Measurements from ENCODE around the gene HOXB13.
A peak's percentile ranks its signal among the peaks of the same experiment; 100 is the strongest.

The HOXB13 gene

GRCh38 chr17:48715496-48716399 lies 12.8 kb downstream of the HOXB13 start:
- H3K27ac ChIP-seq (ENCODE audit: low read length) = no peak overlapping the region
- no peak overlapping the region for H3K4me3 ChIP-seq (ENCODE audit: low read length)
- H3K9ac ChIP-seq (ENCODE audit: low read length) = no peak overlapping the region
- peaks cover 18% of the 10 kb centered on the region for H3K4me1 ChIP-seq (ENCODE audit: control insufficient read depth, low read depth, low read length)
- H3K27me3 ChIP-seq (ENCODE audit: control insufficient read depth, insufficient read depth, low read length) = peaks cover 97% of the 10 kb centered on the region
- H3K9me3 ChIP-seq (ENCODE audit: control insufficient read depth, low read depth, low read length) = no peaks in the 10 kb centered on the region
- no peaks in the 10 kb centered on the region for H3K36me3 ChIP-seq (ENCODE audit: control insufficient read depth, low read depth, low read length)

DNA sequence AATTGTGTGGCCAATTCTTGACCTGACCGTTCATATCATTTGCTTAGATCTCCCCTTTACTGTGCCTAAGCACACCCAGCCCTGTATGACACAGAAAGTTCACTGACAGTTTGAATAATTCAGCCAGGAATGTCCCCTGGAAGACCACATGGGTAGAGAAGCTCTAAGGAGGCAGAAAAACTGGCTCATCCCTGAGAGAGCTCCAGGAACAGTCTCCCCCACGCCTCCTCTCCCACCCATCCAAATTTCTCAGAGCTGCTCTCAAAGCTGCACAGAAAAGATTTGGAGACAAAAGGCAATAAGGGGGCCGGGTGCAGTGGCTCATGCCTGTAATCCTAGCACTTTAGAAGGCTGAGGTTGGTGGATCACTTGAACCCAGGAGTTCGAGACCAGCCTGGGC lies 17.4 kb downstream of the HOXB13 start:
- no peaks in the 10 kb centered on the region for H3K9me3 ChIP-seq (ENCODE audit: control insufficient read depth, low read depth, low read length)
- H3K36me3 ChIP-seq (ENCODE audit: control insufficient read depth, low read depth, low read length) = no peaks in the 10 kb centered on the region
- no peak overlapping the region for H3K4me3 ChIP-seq (ENCODE audit: low read length)
- H3K27ac ChIP-seq (ENCODE audit: low read length) = no peak overlapping the region
- H3K4me1 ChIP-seq (ENCODE audit: control insufficient read depth, low read depth, low read length) = no peaks in the 10 kb centered on the region
- no peak overlapping the region for H3K9ac ChIP-seq (ENCODE audit: low read length)
- H3K27me3 ChIP-seq (ENCODE audit: control insufficient read depth, insufficient read depth, low read length) = peaks cover 91% of the 10 kb centered on the region

- H3K27me3 ChIP-seq (ENCODE audit: control insufficient read depth, insufficient read depth, low read length) = peaks cover 60% of the 10 kb centered on the region
- H3K9me3 ChIP-seq (ENCODE audit: control insufficient read depth, low read depth, low read length) = no peaks in the 10 kb centered on the region
Observed at GRCh38 chr17:48704361-48705248, 23.9 kb downstream of the HOXB13 start.

DNA sequence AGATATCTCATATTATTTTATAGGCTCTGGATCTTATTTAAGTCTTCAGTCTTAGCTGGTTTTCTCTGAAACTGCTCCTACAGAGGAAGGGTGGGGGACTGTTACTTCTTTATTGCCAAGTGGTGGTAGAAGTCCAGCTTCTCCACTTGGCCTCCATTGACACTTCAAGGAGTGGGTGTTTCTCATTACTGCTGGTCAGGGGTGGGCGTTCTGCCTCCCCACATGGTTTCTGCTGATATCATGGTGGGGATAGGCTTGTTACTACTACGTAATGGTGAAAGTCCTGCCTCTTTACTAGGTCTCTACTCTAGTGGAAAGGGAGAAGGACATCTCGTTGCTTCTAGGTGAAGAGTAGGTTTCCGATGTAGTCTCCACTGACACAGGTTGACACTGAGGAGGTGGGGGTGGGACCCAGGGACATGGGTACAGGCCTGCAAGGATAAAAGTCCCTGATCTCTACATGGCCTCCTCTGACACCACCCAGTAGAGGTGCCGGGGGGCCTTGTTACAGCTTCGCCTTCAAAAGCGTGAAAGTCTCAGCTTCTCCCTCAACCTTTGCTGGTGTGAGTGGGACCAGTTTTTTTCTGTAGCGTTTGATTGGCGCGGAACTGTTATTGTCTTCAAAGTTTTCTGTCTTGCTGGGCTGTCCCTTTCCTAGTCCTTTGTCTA lies 26.6 kb downstream of the HOXB13 start:
- no peak overlapping the region for H3K27ac ChIP-seq (ENCODE audit: low read length)
- no peak overlapping the region for H3K4me3 ChIP-seq (ENCODE audit: low read length)
- no peaks in the 10 kb centered on the region for H3K36me3 ChIP-seq (ENCODE audit: control insufficient read depth, low read depth, low read length)
- no peaks in the 10 kb centered on the region for H3K9me3 ChIP-seq (ENCODE audit: control insufficient read depth, low read depth, low read length)
- H3K4me1 ChIP-seq (ENCODE audit: control insufficient read depth, low read depth, low read length) = no peaks in the 10 kb centered on the region
- H3K9ac ChIP-seq (ENCODE audit: low read length) = no peak overlapping the region
- H3K27me3 ChIP-seq (ENCODE audit: control insufficient read depth, insufficient read depth, low read length) = peaks cover 40% of the 10 kb centered on the region

More at GRCh38 chr17:48704361-48705248, 23.9 kb downstream of the HOXB13 start:
- no peaks in the 10 kb centered on the region for H3K4me1 ChIP-seq (ENCODE audit: control insufficient read depth, low read depth, low read length)
- no peak overlapping the region for H3K9ac ChIP-seq (ENCODE audit: low read length)
- no peaks in the 10 kb centered on the region for H3K36me3 ChIP-seq (ENCODE audit: control insufficient read depth, low read depth, low read length)
- H3K27ac ChIP-seq (ENCODE audit: low read length) = no peak overlapping the region
- no peak overlapping the region for H3K4me3 ChIP-seq (ENCODE audit: low read length)

GRCh38 chr17:48693178-48693577 lies 35.4 kb downstream of the HOXB13 start:
- Histone ChIP-seq H3K4me3 (ENCODE audit: low read length) (no peak overlapping the region), H3K27ac (ENCODE audit: low read length) (no peak overlapping the region), H3K27me3 (ENCODE audit: control insufficient read depth, insufficient read depth, low read length) (peaks cover 19% of the 10 kb centered on the region), H3K9ac (ENCODE audit: low read length) (no peak overlapping the region), H3K4me1 (ENCODE audit: control insufficient read depth, low read depth, low read length) (no peaks in the 10 kb centered on the region), H3K36me3 (ENCODE audit: control insufficient read depth, low read depth, low read length) (no peaks in the 10 kb centered on the region), H3K9me3 (ENCODE audit: control insufficient read depth, low read depth, low read length) (no peaks in the 10 kb centered on the region)

GRCh38 chr17:48692049-48692448 lies 36.5 kb downstream of the HOXB13 start:
- Histone ChIP-seq H3K36me3 (ENCODE audit: control insufficient read depth, low read depth, low read length) (no peaks in the 10 kb centered on the region), H3K9me3 (ENCODE audit: control insufficient read depth, low read depth, low read length) (no peaks in the 10 kb centered on the region), H3K9ac (ENCODE audit: low read length) (no peak overlapping the region), H3K27ac (ENCODE audit: low read length) (no peak overlapping the region), H3K27me3 (ENCODE audit: control insufficient read depth, insufficient read depth, low read length) (peaks cover 19% of the 10 kb centered on the region), H3K4me3 (ENCODE audit: low read length) (no peak overlapping the region), H3K4me1 (ENCODE audit: control insufficient read depth, low read depth, low read length) (no peaks in the 10 kb centered on the region)

GRCh38 chr17:48690655-48691054 lies 37.9 kb downstream of the HOXB13 start:
- no peaks in the 10 kb centered on the region for H3K4me1 ChIP-seq (ENCODE audit: control insufficient read depth, low read depth, low read length)
- no peak overlapping the region for H3K27ac ChIP-seq (ENCODE audit: low read length)
- H3K4me3 ChIP-seq (ENCODE audit: low read length) = no peak overlapping the region
- H3K27me3 ChIP-seq (ENCODE audit: control insufficient read depth, insufficient read depth, low read length) = peaks cover 15% of the 10 kb centered on the region
- no peaks in the 10 kb centered on the region for H3K9me3 ChIP-seq (ENCODE audit: control insufficient read depth, low read depth, low read length)
- no peaks in the 10 kb centered on the region for H3K36me3 ChIP-seq (ENCODE audit: control insufficient read depth, low read depth, low read length)
- no peak overlapping the region for H3K9ac ChIP-seq (ENCODE audit: low read length)

DNA sequence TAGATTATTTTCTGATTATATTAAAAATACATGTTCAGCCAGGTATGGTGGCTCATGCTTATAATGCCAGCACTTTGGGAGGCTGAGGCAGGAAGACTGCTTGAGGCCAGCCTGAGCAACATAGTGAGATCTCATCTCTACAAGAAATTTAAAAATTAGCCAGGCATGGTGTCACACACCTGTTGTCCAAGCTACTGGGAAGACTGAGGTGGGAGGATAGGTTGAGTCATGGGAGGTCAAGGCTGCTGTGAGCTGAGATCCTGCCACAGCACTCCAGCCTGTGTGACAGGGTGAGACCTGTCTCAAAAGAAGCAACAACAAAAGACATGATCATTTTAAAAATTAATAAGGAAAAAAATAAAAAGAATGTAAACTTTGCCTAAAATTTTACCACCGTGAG lies 46.9 kb downstream of the HOXB13 start:
- no peaks in the 10 kb centered on the region for H3K4me1 ChIP-seq (ENCODE audit: control insufficient read depth, low read depth, low read length)
- H3K9ac ChIP-seq (ENCODE audit: low read length) = no peak overlapping the region
- H3K27ac ChIP-seq (ENCODE audit: low read length) = no peak overlapping the region
- H3K36me3 ChIP-seq (ENCODE audit: control insufficient read depth, low read depth, low read length) = no peaks in the 10 kb centered on the region
- H3K27me3 ChIP-seq (ENCODE audit: control insufficient read depth, insufficient read depth, low read length) = peaks cover 45% of the 10 kb centered on the region
- no peak overlapping the region for H3K4me3 ChIP-seq (ENCODE audit: low read length)
- H3K9me3 ChIP-seq (ENCODE audit: control insufficient read depth, low read depth, low read length) = no peaks in the 10 kb centered on the region

GRCh38 chr17:48679385-48680096 lies 49.0 kb downstream of the HOXB13 start:
- Histone ChIP-seq H3K4me1 (ENCODE audit: control insufficient read depth, low read depth, low read length) (no peaks in the 10 kb centered on the region), H3K9ac (ENCODE audit: low read length) (no peak overlapping the region), H3K27me3 (ENCODE audit: control insufficient read depth, insufficient read depth, low read length) (peaks cover 63% of the 10 kb centered on the region), H3K9me3 (ENCODE audit: control insufficient read depth, low read depth, low read length) (no peaks in the 10 kb centered on the region), H3K36me3 (ENCODE audit: control insufficient read depth, low read depth, low read length) (no peaks in the 10 kb centered on the region), H3K27ac (ENCODE audit: low read length) (no peak overlapping the region), H3K4me3 (ENCODE audit: low read length) (no peak overlapping the region)

DNA sequence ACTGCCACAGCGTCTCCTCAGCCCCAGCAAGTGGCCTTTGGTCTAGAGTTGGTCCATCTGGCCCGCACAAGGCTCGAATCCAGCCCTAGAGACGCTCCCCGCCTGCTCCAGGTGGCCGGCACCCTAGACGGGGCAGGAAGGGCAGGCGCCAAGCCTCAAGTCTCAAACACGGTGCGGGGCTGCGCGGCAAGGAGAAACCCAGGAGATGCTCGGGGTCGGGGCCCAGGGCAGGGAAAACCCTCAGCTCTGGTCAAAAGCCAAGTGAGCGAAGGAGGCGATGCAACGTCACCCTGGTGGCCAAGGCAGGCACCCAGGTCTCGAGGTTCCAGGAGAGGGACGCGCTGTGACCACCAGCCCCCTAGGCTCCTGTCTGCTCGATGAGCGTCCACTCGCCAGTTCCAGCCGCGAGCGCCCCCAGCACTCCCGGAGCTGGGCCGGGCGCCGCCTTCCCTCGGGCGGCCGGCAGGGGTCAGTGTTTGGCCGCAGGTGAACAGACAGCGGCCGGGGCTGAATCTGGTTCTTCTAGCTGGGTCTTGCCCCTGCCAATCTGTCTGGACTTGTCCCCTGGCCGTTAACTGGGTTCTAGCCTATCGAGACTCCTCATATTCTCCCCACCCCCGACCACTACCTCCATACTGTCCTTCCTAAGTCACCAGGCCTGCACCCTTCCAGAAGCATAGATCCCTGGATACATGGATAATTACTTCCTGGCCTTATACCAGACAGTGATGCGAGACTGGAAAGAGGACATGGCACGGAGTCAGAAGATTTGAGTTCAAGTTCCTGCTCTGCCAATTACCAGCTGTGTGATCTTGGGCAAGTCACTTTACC lies 50.2 kb downstream of the HOXB13 start:
- H3K4me1 ChIP-seq (ENCODE audit: control insufficient read depth, low read depth, low read length) = no peaks in the 10 kb centered on the region
- no peaks in the 10 kb centered on the region for H3K36me3 ChIP-seq (ENCODE audit: control insufficient read depth, low read depth, low read length)
- H3K27ac ChIP-seq (ENCODE audit: low read length) = no peak overlapping the region
- peaks cover 65% of the 10 kb centered on the region for H3K27me3 ChIP-seq (ENCODE audit: control insufficient read depth, insufficient read depth, low read length)
- no peaks in the 10 kb centered on the region for H3K9me3 ChIP-seq (ENCODE audit: control insufficient read depth, low read depth, low read length)
- H3K4me3 ChIP-seq (ENCODE audit: low read length) = peak overlapping the region; percentile 32
- H3K9ac ChIP-seq (ENCODE audit: low read length) = no peak overlapping the region

Data from iPS-18a (cell line).